ENCODE results near the gene MYL5. TPM values are rescaled to one million over a fixed set of nuclear protein-coding genes. Genes with fewer than 3 reads are reported as not detected.

Gene MYL5, protein sequence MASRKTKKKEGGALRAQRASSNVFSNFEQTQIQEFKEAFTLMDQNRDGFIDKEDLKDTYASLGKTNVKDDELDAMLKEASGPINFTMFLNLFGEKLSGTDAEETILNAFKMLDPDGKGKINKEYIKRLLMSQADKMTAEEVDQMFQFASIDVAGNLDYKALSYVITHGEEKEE
- total RNA-seq (13.4 and 14.4 TPM in 2 replicates), polyA plus RNA-seq (8.6 and 9.6 TPM in 2 replicates), polyA minus RNA-seq (ENCODE audit: low replicate concordance) (8.2 and 19.7 TPM in 2 replicates)
- 16.7 and 19.1 TPM in 2 replicates for polyA plus RNA-seq (2012)

DNA sequence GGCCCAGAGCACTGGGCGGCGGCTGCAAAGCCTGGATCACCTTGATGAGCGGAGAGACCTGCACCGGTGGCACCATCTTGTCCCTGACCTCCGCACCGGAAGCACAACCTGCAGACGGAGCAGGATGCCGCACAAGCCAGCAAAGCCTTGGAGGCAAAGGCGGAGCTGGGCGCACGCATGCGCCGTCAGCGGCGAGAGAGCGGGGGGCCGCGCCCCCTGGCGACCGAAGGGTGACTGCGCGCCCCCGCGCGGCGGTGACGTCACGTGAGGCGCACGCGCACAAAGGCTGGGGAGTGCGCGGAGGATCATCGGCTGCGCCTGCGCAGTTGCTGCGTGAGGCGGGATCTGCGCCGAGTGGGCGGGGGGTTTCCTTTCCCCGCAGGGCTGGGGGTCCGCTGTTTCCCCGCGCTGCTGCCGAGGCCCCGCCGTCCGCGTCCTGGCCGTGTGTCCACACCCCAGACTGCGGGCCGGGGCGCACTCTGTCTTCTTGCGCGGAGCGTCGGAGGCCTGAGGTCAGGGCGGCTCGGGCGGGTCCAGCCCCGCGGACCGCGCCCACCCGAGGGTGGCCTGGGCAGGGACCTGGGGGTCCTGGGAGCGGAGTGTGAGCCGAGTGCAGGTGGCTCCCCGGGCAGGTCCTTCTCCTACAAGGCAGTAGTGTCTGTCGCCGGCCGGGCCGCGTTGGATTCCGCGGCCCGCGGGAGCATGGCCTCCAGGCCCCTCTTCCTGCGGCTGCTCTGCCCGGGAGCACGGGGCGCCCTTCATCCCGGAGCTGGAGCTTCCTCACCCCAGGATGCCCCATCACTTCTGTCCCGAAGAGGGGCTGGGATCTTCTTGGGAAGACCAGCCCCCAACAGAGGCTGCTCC, at the start of gene MYL5, which contains the start of gene ATP5ME:
MYL5 (plus strand) TSS at position 371 of the 864 bp plus-strand sequence. CDS start 3,485 bp downstream, outside the sequence.
ATP5ME (minus strand) TSS at position 105 of the 864 bp plus-strand sequence; CDS start at position 76, 29 bp downstream.
- Histone ChIP-seq H2AFZ (ENCODE audit: low read length) (peak within 1 kb of the TSS; percentile 81), H3K4me1 (ENCODE audit: control insufficient read depth, extremely low read depth, insufficient read depth, low read length) (peaks cover 4% of the 10 kb centered on the region), H3K27me3 (ENCODE audit: control insufficient read depth, insufficient read depth, low read length) (no peaks in the 10 kb centered on the region), H3K4me3 (replicated peaks in 1 of 4; ENCODE audit: control extremely low read depth in 1 of 4, insufficient read depth in 1 of 4, low read depth in 3 of 4, low read length in 4 of 4) (peak within 1 kb of the TSS; percentile 84 to 99 (median 94)), H3K4me2 (ENCODE audit: extremely low read depth, insufficient read depth, low read length) (peak within 1 kb of the TSS; percentile 99), H4K20me1 (ENCODE audit: control insufficient read depth, extremely low read depth, insufficient read depth, low read length) (no peaks in the 10 kb centered on the region), H3K36me3 (ENCODE audit: control insufficient read depth, insufficient read depth, low read length) (peaks cover 9% of the 10 kb centered on the region), H3K27ac (ENCODE audit: insufficient read depth, low read length) (peak within 1 kb of the TSS; percentile 96), H3K9ac (ENCODE audit: insufficient read depth, low read length) (peak within 1 kb of the TSS; percentile 98), H3K9me3 (ENCODE audit: control insufficient read depth, insufficient read depth, low read depth, low read length) (no peaks in the 10 kb centered on the region), H3K79me2 (ENCODE audit: control insufficient read depth, insufficient read depth, low read length) (peaks cover 13% of the 10 kb centered on the region)
- DNase-seq (ENCODE audit: low read depth in 2 of 2) = peak; percentile 90 to 95
- TF ChIP-seq EZH2 (IDR thresholded peaks at IDR 0.05; ENCODE audit: low read length, missing control alignments) = no peak
- peak; percentile 63 to 81 for TF ChIP-seq CTCF (conservative IDR thresholded peaks at IDR 0.05 in 1 of 2, IDR thresholded peaks at IDR 0.05 in 1 of 2; ENCODE audit: low read depth in 1 of 2, low read length in 2 of 2)

DNA sequence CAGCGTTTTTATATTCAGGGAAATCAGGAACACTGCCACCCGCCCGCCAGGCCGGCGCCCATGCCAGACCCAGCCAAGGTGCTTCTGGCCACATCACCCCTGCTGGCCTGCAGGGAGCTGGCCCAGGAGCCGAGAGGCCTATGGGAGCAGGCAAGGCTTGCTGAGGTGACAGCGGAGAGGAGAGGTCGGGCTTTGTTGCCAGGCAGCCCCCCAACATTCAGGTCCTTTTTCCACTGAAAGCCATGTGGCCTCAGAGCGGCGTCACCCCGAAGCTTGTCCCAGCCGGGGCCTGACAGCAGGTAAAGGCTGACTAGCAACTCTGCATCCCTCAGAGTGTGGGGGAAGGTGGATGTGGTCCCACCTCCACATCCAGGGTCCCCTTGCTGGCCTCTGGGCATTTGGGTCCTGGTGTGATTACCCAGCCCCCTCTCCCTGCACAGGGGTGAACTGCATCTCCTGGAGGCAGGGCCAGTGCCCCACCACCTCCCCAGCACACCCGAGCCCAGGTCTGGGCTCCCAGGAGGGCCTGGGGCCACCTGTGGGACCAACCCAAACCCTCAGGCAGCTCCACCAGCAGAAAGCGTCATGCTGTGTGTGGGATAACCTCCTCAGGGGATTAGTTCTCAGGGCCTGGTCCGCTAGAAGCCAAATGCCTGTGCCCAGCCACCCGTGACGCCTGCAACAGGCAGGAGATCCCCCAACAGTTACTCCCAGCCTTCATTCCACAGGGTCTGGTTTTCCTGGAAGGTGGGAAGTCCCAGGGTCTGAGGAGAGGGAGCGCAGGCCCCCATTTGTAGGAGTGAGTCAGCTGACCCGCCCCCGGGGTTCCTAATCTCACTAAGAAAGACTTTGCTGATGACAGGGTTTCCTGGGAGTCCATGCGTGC, 49.4 kb upstream of the MYL5 start, which contains the start of gene PDE6B:
PDE6B (plus strand) TSS at position 869 of the 886 bp plus-strand sequence. CDS start 54 bp downstream, outside the sequence.
- Histone ChIP-seq H3K27me3 (ENCODE audit: control insufficient read depth, insufficient read depth, low read length) (no peaks in the 10 kb centered on the region), H3K4me1 (ENCODE audit: control insufficient read depth, extremely low read depth, insufficient read depth, low read length) (no peaks in the 10 kb centered on the region), H3K4me2 (ENCODE audit: extremely low read depth, insufficient read depth, low read length) (no peak within 1 kb of the TSS), H3K36me3 (ENCODE audit: control insufficient read depth, insufficient read depth, low read length) (no peaks in the 10 kb centered on the region), H3K9ac (ENCODE audit: insufficient read depth, low read length) (no peak within 1 kb of the TSS), H3K79me2 (ENCODE audit: control insufficient read depth, insufficient read depth, low read length) (no peaks in the 10 kb centered on the region), H3K27ac (ENCODE audit: insufficient read depth, low read length) (no peak within 1 kb of the TSS), H4K20me1 (ENCODE audit: control insufficient read depth, extremely low read depth, insufficient read depth, low read length) (no peaks in the 10 kb centered on the region), H2AFZ (ENCODE audit: low read length) (no peak within 1 kb of the TSS), H3K9me3 (ENCODE audit: control insufficient read depth, insufficient read depth, low read depth, low read length) (peaks cover 2% of the 10 kb centered on the region), H3K4me3 (replicated peaks in 1 of 4; ENCODE audit: control extremely low read depth in 1 of 4, insufficient read depth in 1 of 4, low read depth in 3 of 4, low read length in 4 of 4) (no peak within 1 kb of the TSS)
- no peak for DNase-seq (ENCODE audit: low read depth in 2 of 2)
- no peak for TF ChIP-seq EZH2 (IDR thresholded peaks at IDR 0.05; ENCODE audit: low read length, missing control alignments)
- TF ChIP-seq CTCF (conservative IDR thresholded peaks at IDR 0.05 in 1 of 2, IDR thresholded peaks at IDR 0.05 in 1 of 2; ENCODE audit: low read depth in 1 of 2, low read length in 2 of 2) = no peak
